ENCODE results near the gene MATN1.
"Not testable (repeated sequence)": the region's sequence is repeated elsewhere in the genome, so short reads cannot be mapped to it uniquely, and the experiment has no call there.

Gene MATN1

GRCh38 chr1:30697571-30698376, 25.6 kb downstream of the MATN1 start:
- no peak for DNase-seq (ENCODE audit: low read depth in 2 of 2)

GRCh38 chr1:30696831-30697230, 26.6 kb downstream of the MATN1 start:
- DNase-seq (ENCODE audit: low read depth in 2 of 2), result no peak

GRCh38 chr1:30695439-30695841, 27.9 kb downstream of the MATN1 start:
- no peak for DNase-seq (ENCODE audit: low read depth in 2 of 2)

GRCh38 chr1:30694280-30695175, 28.9 kb downstream of the MATN1 start:
- DNase-seq (ENCODE audit: low read depth in 2 of 2), result no peak

GRCh38 chr1:30693822-30694221, 29.6 kb downstream of the MATN1 start:
- no peak for DNase-seq (ENCODE audit: low read depth in 2 of 2)

- no peak for DNase-seq (ENCODE audit: low read depth in 2 of 2)
Observed at GRCh38 chr1:30693366-30693765, 30.0 kb downstream of the MATN1 start.

GRCh38 chr1:30692948-30693301, 30.5 kb downstream of the MATN1 start:
- no peak for DNase-seq (ENCODE audit: low read depth in 2 of 2)

- DNase-seq (ENCODE audit: low read depth in 2 of 2), result no peak
Observed at GRCh38 chr1:30692201-30692947, 31.0 kb downstream of the MATN1 start.

- no peak for DNase-seq (ENCODE audit: low read depth in 2 of 2)
Observed at GRCh38 chr1:30691480-30691879, 31.9 kb downstream of the MATN1 start.

- DNase-seq (ENCODE audit: low read depth in 2 of 2), result no peak
Observed at GRCh38 chr1:30689901-30690645, 33.3 kb downstream of the MATN1 start.

GRCh38 chr1:30688920-30689794, 34.2 kb downstream of the MATN1 start:
- DNase-seq (ENCODE audit: low read depth in 2 of 2), result no peak

- not testable (repeated sequence) for DNase-seq (ENCODE audit: low read depth in 2 of 2)
Observed at GRCh38 chr1:30688516-30688915, 34.9 kb downstream of the MATN1 start.

- DNase-seq (ENCODE audit: low read depth in 2 of 2), result no peak
Observed at GRCh38 chr1:30687886-30688285, 35.5 kb downstream of the MATN1 start.

GRCh38 chr1:30686236-30686935, 37.0 kb downstream of the MATN1 start:
- DNase-seq (ENCODE audit: low read depth in 2 of 2), result no peak

GRCh38 chr1:30685796-30686165, 37.6 kb downstream of the MATN1 start:
- DNase-seq (ENCODE audit: low read depth in 2 of 2), result no peak

- peak in 1 of 2 donors; percentile 1 for DNase-seq (ENCODE audit: low read depth in 2 of 2)
Observed at GRCh38 chr1:30684881-30685795, 38.2 kb downstream of the MATN1 start.

- DNase-seq (ENCODE audit: low read depth in 2 of 2), result no peak
Observed at GRCh38 chr1:30684259-30684658, 39.1 kb downstream of the MATN1 start.

GRCh38 chr1:30683699-30684098, 39.7 kb downstream of the MATN1 start:
- no peak for DNase-seq (ENCODE audit: low read depth in 2 of 2)
